Type B pancreatic cell (in vitro differentiated cells): ENCODE measurements around the gene POT1. TPM values are rescaled to one million over a fixed set of nuclear protein-coding genes. Genes with fewer than 3 reads are reported as not detected.

Source experiments
- DNase-seq: peaks from one replicate; pipeline ENCODE4 v3.0.0; 2021; ENCODE audit warnings: mixed read lengths; ENCODE audit not compliant: unreplicated experiment; ENCODE audit errors: extremely low spot score
- H3K27ac Mint-ChIP-seq: 2 replicates; pipeline ENCODE4 v1.8.0; 2021; ENCODE audit warnings: mild to moderate bottlenecking, mixed read lengths
- H3K27me3 Mint-ChIP-seq: 2 replicates; pipeline ENCODE4 v1.8.0; 2021; ENCODE audit warnings: mixed read lengths
- H3K36me3 Mint-ChIP-seq: 2 replicates; pipeline ENCODE4 v1.8.0; 2021; ENCODE audit warnings: mixed read lengths
- H3K4me1 Mint-ChIP-seq: one replicate; pipeline ENCODE4 v1.8.0; 2021; ENCODE audit warnings: mixed read lengths; ENCODE audit not compliant: unreplicated experiment
- H3K4me3 Mint-ChIP-seq: 2 replicates; pipeline ENCODE4 v1.8.0; 2021; ENCODE audit warnings: mild to moderate bottlenecking, mixed read lengths
- H3K9me3 Mint-ChIP-seq: 2 replicates; pipeline ENCODE4 v1.8.0; 2021; ENCODE audit warnings: mixed read lengths
- total RNA-seq: library from RNA; stranded (reverse); gene quantifications from 2 replicates; pipeline ENCODE4 v1.2.1, GENCODE V29; 2021; ENCODE audit warnings: low replicate concordance
- TF ChIP-seq, protein P1 (sequence below): fragments of 200-600 bp; sonication (generic); conservative IDR thresholded peaks from 2 replicates; pipeline ENCODE4 v1.5.0; 2021; ENCODE audit warnings: antibody characterized with exemption, mild to moderate bottlenecking

The POT1 gene
- total RNA-seq, 1 donor from 2014 or later = 27.3 TPM

DNA sequence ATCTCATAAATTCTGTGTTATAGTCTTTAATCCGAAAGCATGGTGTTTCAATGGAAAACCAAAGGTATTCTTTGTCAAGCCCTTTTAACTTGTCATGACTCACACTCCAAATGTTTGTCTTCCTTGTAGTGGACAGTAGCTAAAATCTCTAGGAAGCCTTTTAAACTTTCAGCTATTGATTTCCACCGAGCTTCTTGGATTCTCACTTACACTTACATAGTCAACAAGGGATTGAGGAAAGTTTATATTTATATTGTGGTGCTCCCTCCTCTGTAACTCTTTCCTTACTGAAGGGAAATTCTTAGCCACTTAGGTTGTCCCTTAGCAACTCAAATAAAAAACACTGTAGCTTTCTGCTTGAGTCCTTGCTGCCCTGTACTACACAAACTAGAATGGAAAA lies 132.9 kb downstream of the POT1 start:
- DNase-seq = no peak
- no peak overlapping the region for H3K27ac Mint-ChIP-seq
- peaks cover 7% of the 10 kb centered on the region for H3K9me3 Mint-ChIP-seq
- TF ChIP-seq, protein P1, sequence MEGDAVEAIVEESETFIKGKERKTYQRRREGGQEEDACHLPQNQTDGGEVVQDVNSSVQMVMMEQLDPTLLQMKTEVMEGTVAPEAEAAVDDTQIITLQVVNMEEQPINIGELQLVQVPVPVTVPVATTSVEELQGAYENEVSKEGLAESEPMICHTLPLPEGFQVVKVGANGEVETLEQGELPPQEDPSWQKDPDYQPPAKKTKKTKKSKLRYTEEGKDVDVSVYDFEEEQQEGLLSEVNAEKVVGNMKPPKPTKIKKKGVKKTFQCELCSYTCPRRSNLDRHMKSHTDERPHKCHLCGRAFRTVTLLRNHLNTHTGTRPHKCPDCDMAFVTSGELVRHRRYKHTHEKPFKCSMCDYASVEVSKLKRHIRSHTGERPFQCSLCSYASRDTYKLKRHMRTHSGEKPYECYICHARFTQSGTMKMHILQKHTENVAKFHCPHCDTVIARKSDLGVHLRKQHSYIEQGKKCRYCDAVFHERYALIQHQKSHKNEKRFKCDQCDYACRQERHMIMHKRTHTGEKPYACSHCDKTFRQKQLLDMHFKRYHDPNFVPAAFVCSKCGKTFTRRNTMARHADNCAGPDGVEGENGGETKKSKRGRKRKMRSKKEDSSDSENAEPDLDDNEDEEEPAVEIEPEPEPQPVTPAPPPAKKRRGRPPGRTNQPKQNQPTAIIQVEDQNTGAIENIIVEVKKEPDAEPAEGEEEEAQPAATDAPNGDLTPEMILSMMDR = no peak
- H3K36me3 Mint-ChIP-seq = no peaks in the 10 kb centered on the region
- no peaks in the 10 kb centered on the region for H3K4me1 Mint-ChIP-seq
- no peak overlapping the region for H3K4me3 Mint-ChIP-seq
- H3K27me3 Mint-ChIP-seq = no peaks in the 10 kb centered on the region

DNA sequence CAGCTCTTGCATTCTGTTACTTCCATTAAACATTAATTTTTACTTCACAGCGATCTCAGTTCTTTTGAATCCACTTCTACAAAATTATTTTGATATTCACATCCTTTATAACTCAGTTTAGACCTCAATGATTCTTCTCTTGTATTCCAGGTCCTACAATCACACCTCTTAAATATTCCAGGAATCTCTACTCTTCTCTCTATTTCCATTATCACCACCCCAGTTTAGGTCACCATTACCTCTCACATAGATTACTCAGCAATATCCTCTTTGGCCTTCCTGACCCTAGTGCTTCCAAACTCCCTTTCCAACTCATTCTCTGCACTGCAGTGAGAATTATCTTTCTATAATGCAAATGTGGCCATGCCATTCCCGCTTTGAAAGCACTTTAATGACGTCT lies 136.9 kb downstream of the POT1 start:
- Mint-ChIP-seq H3K4me1 (no peaks in the 10 kb centered on the region), H3K4me3 (no peak overlapping the region), H3K36me3 (no peaks in the 10 kb centered on the region)

DNA sequence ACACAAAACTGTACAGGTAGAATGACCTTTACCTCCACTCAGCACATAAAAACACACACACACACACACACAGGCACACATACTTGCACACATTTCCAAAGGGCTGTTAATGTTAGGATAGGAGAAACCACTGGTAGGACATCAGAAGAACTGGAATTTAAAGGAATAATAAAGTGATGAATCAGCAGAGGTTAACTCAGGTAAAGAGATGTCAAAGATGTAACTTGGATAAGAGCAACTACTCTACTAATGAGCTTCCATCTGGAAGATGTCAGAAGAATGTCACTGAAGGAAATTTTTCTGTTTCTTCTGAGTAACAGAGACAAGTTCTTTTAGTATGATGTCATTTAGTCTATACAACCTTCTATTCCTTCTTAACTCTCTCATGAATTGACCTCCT lies 137.6 kb downstream of the POT1 start:
- no peak for DNase-seq
- H3K27me3 Mint-ChIP-seq = no peaks in the 10 kb centered on the region
- H3K4me1 Mint-ChIP-seq = no peaks in the 10 kb centered on the region
- H3K4me3 Mint-ChIP-seq = peak overlapping the region; percentile 8
- H3K36me3 Mint-ChIP-seq = no peaks in the 10 kb centered on the region
- peak overlapping the region; percentile 62 for H3K27ac Mint-ChIP-seq
- peaks cover 7% of the 10 kb centered on the region for H3K9me3 Mint-ChIP-seq
- TF ChIP-seq, protein P1 = no peak

More for the DNA sequence above, 136.9 kb downstream of the POT1 start:
- Mint-ChIP-seq H3K27me3 (no peaks in the 10 kb centered on the region), H3K9me3 (peaks cover 7% of the 10 kb centered on the region), H3K27ac (no peak overlapping the region)
- TF ChIP-seq, protein P1 = no peak
- no peak for DNase-seq

DNA sequence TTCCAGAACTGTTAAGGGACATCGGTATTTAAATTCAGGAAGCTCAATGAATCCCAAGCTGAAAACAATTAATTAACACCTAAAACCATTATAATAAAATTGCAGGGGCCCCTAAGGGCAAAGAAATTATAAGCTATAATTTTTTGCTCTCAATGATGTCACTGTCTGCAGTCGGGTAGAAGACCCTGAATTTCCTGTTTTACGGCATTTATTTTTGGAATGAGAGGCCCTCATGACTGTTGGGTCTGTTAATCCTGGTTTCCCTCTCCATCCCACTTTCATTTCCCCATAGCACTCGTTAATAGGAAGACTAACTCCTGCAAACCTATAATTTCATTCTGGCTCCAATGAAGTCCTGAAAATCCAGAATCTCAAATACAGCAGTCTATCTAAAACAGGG lies 138.2 kb downstream of the POT1 start:
- no peaks in the 10 kb centered on the region for H3K36me3 Mint-ChIP-seq
- no peaks in the 10 kb centered on the region for H3K27me3 Mint-ChIP-seq
- H3K4me3 Mint-ChIP-seq = peak overlapping the region; percentile 8
- peaks cover 5% of the 10 kb centered on the region for H3K9me3 Mint-ChIP-seq
- no peaks in the 10 kb centered on the region for H3K4me1 Mint-ChIP-seq
- peak overlapping the region; percentile 62 for H3K27ac Mint-ChIP-seq
- TF ChIP-seq, protein P1 = no peak
- DNase-seq = no peak

DNA sequence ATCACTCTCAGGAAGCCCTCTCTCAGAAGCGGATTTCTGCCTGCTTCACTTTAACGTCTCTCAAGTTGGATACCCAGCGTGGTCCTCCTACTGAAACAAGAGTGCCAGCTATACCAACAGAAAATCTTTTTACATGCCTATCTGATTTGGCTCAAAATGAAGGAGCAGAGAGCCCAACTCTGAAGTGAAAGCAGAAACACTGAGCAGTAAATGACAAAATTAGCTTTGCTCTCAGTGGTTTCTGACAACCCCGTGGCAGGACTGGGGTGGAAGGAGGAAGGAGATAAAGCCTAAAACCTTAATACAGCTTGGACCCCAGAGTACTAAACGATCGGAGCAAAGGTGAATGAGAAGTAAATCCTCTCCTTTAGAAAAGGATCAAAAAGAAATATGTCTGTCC lies 139.0 kb downstream of the POT1 start:
- Mint-ChIP-seq H3K4me3 (no peak overlapping the region), H3K36me3 (no peaks in the 10 kb centered on the region), H3K27me3 (no peaks in the 10 kb centered on the region), H3K9me3 (no peaks in the 10 kb centered on the region), H3K4me1 (no peaks in the 10 kb centered on the region), H3K27ac (no peak overlapping the region)
- TF ChIP-seq, protein P1 = no peak
- DNase-seq = no peak

DNA sequence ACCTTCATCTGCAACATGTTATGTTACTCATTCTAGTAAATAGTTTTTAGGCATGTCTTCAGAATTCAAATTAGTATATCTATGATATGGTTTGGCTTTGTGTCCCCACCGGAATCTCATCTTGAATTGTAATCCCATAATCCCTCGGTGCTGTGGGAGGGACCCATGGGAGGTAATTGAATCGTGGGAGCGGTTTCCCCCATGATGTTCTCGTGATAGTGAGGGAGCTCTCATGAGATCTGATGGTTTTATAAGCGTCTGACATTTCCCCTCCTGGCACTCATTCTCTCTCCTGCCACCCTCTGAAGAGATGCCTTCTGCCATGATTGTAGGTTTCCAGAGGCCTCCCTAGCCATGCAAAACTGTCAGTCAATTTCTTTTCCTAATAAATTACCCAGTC lies 143.6 kb downstream of the POT1 start:
- H3K27ac Mint-ChIP-seq = no peak overlapping the region
- no peaks in the 10 kb centered on the region for H3K27me3 Mint-ChIP-seq
- no peaks in the 10 kb centered on the region for H3K4me1 Mint-ChIP-seq
- TF ChIP-seq, protein P1 = no peak
- no peak for DNase-seq
- no peaks in the 10 kb centered on the region for H3K9me3 Mint-ChIP-seq
- H3K4me3 Mint-ChIP-seq = no peak overlapping the region
- no peaks in the 10 kb centered on the region for H3K36me3 Mint-ChIP-seq
